PFSK-1 (cell line): ENCODE results near the gene GON4L.

Experiments used
- REST ChIP-seq, 2 experiments: IDR thresholded peaks; 2 replicates each; pipeline versions ENCODE4 v1.6.1 to v1.8.0; 2011 to 2012; ENCODE audit warnings: low read depth in 2 of 2, low read length in 2 of 2, control low read depth in 1 of 2, inconsistent platforms in 1 of 2, mild to moderate bottlenecking in 1 of 2, moderate library complexity in 1 of 2; ENCODE audit not compliant: insufficient read depth in 1 of 2
- SIN3A ChIP-seq: IDR thresholded peaks from 2 replicates; pipeline ENCODE4 v1.6.1; 2012; ENCODE audit warnings: mild to moderate bottlenecking, low read length, moderate library complexity, borderline replicate concordance; ENCODE audit not compliant: insufficient read depth

DNA sequence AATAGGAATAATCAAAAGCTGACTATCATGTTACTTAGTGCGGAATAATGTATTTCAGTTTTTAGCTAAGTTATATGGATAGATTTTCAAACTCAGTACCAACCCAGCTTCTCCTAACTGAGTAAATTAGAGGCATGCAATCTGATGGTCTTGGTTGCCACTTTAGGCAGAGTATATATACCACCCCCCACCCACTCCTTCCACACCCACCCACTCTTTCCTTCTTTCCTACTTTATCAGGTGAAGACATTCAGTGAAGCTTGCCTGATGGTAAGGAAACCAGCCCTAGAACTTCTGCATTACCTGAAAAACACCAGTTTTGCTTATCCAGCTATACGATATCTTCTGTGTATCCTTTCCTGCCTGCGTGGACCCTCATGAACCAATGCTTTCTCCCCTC, 131.9 kb downstream of the GON4L start:
- TF ChIP-seq REST (IDR thresholded peaks at IDR 0.05; ENCODE audit: insufficient read depth in 1 of 2, low read depth in 2 of 2, low read length in 2 of 2): no peak
- no peak for TF ChIP-seq SIN3A
